ENCODE data around the gene IRS4.

DNA sequence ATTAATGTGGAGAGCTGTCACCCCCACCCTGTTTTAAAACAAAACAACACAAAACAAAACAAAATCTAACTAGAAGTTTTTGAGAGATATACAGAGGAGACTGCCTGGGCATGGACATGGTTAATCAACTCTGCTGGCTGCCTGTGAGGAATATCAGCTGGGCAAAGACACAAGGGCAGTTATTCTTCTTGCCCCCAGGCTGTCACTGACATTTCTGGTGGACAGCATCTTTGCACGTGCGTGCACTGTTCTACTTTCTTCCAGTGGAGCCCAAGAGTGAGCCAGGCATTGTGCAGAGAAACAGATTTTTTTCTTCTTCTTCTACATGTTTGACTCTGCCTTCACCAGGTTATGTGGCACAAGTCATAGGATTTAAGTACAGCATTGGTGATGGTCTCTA, 13.8 kb downstream of the IRS4 start:
- TF ChIP-seq, protein P1, sequence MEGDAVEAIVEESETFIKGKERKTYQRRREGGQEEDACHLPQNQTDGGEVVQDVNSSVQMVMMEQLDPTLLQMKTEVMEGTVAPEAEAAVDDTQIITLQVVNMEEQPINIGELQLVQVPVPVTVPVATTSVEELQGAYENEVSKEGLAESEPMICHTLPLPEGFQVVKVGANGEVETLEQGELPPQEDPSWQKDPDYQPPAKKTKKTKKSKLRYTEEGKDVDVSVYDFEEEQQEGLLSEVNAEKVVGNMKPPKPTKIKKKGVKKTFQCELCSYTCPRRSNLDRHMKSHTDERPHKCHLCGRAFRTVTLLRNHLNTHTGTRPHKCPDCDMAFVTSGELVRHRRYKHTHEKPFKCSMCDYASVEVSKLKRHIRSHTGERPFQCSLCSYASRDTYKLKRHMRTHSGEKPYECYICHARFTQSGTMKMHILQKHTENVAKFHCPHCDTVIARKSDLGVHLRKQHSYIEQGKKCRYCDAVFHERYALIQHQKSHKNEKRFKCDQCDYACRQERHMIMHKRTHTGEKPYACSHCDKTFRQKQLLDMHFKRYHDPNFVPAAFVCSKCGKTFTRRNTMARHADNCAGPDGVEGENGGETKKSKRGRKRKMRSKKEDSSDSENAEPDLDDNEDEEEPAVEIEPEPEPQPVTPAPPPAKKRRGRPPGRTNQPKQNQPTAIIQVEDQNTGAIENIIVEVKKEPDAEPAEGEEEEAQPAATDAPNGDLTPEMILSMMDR (IDR thresholded peaks at IDR 0.05; ENCODE audit: low read length), result no peak
- TF ChIP-seq EZH2 (IDR thresholded peaks at IDR 0.05; ENCODE audit: borderline replicate concordance, low read length), result no peak

All from OCI-LY1 (cell line).